ENCODE data around the gene KLF12.

KLF12 gene

GRCh38 chr13:74131227-74131626 is 3.0 kb downstream of the KLF12 start:
- DNase-seq (ENCODE audit: low read depth), result no peak
- TF ChIP-seq CTCF (IDR thresholded peaks at IDR 0.05; ENCODE audit: insufficient read depth, low read depth, low read length, missing control alignments), result no peak
- no peak overlapping the region for H3K4me3 ChIP-seq (ENCODE audit: low read length)

GRCh38 chr13:74129500-74130191 is 4.6 kb downstream of the KLF12 start:
- TF ChIP-seq CTCF (IDR thresholded peaks at IDR 0.05; ENCODE audit: insufficient read depth, low read depth, low read length, missing control alignments), result no peak
- DNase-seq (ENCODE audit: low read depth), result no peak

GRCh38 chr13:74128156-74128767 is 5.9 kb downstream of the KLF12 start:
- DNase-seq (ENCODE audit: low read depth), result peak; percentile 16
- no peak for TF ChIP-seq CTCF (IDR thresholded peaks at IDR 0.05; ENCODE audit: insufficient read depth, low read depth, low read length, missing control alignments)
- H3K4me3 ChIP-seq (ENCODE audit: low read length), result no peak overlapping the region

More at GRCh38 chr13:74129500-74130191, 4.6 kb downstream of the KLF12 start:
- no peak overlapping the region for H3K4me3 ChIP-seq (ENCODE audit: low read length)

- no peak overlapping the region for H3K4me3 ChIP-seq (ENCODE audit: low read length)
- TF ChIP-seq CTCF (IDR thresholded peaks at IDR 0.05; ENCODE audit: insufficient read depth, low read depth, low read length, missing control alignments), result no peak
- no peak for DNase-seq (ENCODE audit: low read depth)
These were observed 15.9 kb downstream of the KLF12 start for GRCh38 chr13:74118328-74118727.

- no peak for DNase-seq (ENCODE audit: low read depth)
- H3K4me3 ChIP-seq (ENCODE audit: low read length), result no peak overlapping the region
- TF ChIP-seq CTCF (IDR thresholded peaks at IDR 0.05; ENCODE audit: insufficient read depth, low read depth, low read length, missing control alignments), result no peak
These were observed 16.9 kb downstream of the KLF12 start for GRCh38 chr13:74117207-74117705.

- TF ChIP-seq CTCF (IDR thresholded peaks at IDR 0.05; ENCODE audit: insufficient read depth, low read depth, low read length, missing control alignments), result no peak
- DNase-seq (ENCODE audit: low read depth), result peak; percentile 55
- no peak overlapping the region for H3K4me3 ChIP-seq (ENCODE audit: low read length)
These were observed 19.1 kb downstream of the KLF12 start for GRCh38 chr13:74115133-74115532.

All from epithelial cell of esophagus (primary cell).